B cell (primary cell): ENCODE measurements around the gene BPIFA1.

Experiments used
- CTCF ChIP-seq: fragments of 200-600 bp; IDR thresholded peaks from one replicate; pipeline ENCODE4 v1.8.0; 2022; ENCODE audit warnings: antibody characterized with exemption, mild to moderate bottlenecking
- EZH2 ChIP-seq: IDR thresholded peaks from 2 replicates; pipeline ENCODE4 v1.6.1; 2012; ENCODE audit warnings: borderline replicate concordance, low read depth, mild to moderate bottlenecking, moderate library complexity, low read length; ENCODE audit not compliant: insufficient read depth, poor library complexity, severe bottlenecking

- no peak for TF ChIP-seq CTCF
- no peak for TF ChIP-seq EZH2
Observed at GRCh38 chr20:33237989-33238388, 2.2 kb downstream of the BPIFA1 start.
